DMS79 treated with DMSO at 0.1 percent for 48 hours (cell line): Measurements from ENCODE around the gene PARP2.
"Not testable (repeated sequence)": the region's sequence is repeated elsewhere in the genome, so short reads cannot be mapped to it uniquely, and the experiment has no call there.

Experiments
- DNase-seq: peaks from one replicate; lab custom pipeline; 2025; lab: John Stamatoyannopoulos, UW

PARP2 gene

DNA sequence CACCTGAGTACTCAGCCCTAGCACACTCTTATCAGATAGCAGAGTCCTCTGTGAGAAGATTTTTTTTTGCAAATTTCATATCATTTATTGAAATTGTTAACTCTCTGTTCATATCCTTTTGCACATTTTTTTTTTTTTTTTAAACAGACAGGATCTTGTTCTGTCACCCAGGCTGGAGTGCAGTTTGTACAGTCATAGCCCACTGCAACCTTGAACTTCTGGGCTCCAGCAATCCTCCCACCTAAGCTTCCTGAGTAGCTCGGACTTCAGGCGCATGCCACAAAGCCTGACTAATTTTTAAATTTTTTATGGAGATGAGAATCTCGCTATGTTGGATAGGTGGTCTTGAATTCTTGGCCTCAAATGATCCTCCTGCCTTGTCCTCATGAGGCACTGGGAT lies 4.3 kb downstream of the PARP2 start:
- DNase-seq: no peak

DNA sequence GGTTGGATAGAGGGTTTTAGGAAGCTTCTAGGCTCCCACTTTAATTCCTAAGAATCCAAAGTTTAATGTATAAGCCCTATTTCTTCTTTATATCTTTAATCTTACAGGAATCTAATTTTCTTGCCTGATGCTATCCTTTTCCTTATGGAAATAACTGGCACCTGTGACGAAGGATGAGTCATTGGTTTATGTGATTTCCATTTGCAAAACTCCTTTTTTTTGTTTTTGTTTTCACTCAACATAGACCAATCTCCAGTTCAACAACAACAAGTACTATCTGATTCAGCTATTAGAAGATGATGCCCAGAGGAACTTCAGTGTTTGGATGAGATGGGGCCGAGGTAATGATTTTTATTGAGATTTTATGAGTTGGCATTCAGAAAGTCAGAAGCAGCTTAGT lies 6.8 kb downstream of the PARP2 start:
- DNase-seq: no peak

DNA sequence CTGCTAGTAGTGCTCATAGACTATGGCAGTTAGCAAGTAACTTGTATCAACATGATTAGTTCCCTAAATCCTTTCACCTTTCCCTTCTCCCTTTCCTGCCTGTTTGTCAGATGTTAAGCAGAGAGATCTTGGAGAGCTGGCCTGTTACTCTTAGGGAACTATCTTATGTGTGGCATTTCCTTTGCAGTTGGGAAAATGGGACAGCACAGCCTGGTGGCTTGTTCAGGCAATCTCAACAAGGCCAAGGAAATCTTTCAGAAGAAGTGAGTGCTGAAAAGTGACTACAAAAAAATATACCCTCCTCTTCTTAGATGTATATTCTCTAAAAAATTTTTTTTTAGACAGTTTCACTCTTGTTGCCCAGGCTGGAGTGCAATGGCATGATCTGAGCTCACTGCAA lies 7.4 kb downstream of the PARP2 start:
- DNase-seq: no peak

DNA sequence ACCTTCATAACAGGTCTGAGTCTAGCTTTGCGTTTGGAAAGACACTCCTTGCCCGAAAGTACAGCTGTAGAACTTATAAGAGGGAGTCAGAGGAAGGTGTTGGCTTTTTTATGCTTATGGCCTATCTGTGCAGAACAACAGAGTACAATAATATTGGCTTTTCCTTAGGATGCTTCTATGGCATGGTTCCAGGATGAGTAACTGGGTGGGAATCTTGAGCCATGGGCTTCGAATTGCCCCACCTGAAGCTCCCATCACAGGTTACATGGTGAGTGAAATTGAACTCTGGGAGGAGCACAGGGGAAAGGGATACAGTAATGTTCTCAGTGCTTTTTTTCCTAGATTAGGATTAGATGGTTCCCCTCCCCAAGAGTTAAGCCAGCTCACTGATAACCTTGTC lies 13.0 kb downstream of the PARP2 start:
- no peak for DNase-seq

DNA sequence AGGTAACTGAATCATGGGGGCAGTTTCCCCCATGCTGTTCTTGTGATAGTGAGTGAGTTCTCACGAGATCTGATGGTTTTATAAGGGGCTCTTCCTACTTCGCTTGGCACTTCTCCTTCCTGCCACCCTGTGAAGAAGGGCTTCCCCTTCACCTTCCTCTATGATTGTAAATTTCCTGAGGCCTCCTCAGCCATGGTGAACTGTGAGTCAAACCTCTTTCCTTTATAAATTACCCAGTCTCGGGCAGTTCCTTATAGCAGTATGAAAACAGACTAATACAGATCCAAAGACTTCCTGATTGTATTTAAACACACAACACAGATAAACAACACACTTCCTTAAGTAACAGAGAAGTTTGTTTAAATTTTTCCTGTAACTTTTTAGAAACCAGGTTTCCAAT lies 15.0 kb downstream of the PARP2 start:
- DNase-seq: not testable (repeated sequence)

DNA sequence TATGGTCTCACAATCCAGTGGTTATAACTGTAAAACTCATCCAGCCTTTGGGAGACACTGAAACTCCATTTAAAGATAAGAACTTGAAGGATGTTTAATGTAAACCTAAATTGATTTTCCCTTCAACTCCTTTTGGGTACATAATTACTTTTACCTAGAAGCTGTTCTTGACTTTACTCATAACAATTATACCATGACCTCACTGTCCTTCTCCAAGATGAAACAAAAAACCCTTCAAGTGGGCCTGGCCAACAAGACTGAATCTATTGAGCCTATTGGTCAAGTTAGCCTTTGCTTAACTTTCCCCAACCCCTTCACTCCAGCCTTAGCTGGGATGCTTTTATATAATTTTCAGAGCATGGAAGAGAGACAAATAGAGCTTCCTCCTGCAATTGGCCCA lies 22.5 kb downstream of the PARP2 start:
- no peak for DNase-seq

DNA sequence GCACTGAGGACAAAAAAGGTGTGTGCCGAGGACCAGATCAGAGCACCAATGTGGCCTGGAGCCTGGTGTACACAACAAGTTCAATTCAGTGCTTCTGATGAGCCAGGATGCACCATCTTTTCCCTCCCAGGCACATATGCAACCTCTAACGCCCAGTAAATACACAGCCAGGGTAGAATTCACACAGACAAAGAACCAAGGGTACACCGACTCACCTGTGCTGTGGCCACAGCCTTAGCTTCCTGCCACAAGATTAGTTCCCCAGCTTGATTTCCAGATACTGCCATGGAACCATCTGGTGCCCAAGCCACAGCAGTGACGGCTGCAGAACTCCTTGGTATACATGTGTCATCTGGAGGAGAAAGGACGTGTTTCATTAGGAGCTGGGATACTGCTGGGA lies 29.4 kb downstream of the PARP2 start:
- no peak for DNase-seq

DNA sequence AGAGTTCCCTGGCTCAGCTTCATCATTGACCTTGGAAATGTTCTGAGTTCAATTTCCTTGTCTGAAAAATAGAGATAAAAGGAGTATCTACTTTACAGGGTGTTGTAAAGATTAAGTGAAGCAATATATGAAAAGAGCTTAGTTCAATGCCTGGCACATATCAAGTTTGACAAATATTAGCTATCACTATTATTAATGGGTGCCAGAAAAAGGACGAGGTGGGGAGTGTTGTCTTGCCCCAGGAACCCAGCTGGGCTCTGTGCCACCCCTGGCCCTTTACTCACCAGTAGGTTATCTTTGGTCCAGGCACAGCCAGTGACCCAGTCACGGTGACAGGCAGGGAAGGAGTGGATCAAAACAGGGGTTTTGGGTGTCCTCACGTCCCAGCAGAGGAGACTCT lies 32.0 kb downstream of the PARP2 start:
- DNase-seq: no peak

DNA sequence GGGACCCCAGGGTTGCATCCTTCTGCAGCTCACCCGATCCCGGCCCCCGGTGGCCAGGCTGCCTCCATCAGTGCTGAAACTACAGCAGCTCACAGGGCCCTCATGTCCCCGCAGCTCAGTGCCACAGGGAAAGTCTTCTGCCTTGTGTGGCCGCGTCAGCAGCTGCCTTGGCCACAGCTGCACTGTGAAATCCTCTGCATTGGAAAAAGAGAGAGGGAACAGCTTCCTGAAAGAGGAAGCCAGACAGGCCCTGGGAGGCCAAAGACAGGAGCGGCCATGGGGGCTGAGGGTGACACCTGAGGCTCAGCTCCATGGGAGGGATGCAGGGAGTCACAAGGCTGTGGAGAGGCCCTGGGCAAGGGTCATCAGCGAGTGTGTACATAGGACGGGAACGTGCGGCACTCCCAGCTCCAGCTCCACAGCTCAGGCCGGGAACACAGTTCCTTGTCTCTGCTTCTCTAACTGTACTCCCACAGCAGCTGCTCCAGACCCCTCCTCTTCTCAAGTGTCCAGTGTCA lies 32.7 kb downstream of the PARP2 start:
- no peak for DNase-seq

DNA sequence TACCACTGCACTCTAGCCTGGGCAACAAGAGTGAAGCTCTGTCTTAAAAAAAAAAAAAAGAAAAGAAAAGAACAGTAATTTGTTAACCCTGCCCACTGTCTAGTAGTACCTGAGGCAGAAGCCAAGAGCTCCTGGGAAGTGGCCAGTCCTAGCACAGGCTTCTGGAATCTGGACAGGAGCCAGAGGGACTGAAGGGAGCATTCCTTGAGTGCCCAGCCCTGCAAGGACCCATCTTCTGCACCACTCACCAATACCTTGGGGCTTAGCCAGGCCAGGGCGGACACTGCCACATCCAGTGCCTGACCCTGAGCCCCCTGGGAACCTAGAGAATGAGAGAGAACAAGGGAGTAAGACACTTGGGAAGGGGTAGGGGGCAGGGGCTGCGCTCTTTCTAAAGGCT lies 33.7 kb downstream of the PARP2 start:
- no peak for DNase-seq

DNA sequence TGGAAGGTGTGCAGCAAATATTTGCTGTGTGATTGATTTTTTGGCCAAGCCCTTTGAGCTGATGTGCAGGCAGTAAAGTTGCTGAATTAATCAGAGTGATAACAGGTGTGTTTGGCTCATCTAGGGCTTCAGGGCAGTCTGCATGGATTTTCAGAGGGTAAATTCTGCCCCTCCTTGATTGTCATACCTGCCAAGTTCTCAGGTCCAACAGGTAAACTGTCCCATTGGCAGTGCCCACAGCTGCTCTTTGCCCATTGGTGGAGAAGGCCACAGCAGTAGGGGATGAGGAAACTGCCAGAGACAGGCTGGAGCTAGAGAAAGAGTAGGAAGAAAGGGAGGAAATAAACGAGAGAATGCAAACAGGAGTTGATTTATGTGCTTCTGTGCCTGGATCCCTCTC lies 36.3 kb downstream of the PARP2 start:
- no peak for DNase-seq

DNA sequence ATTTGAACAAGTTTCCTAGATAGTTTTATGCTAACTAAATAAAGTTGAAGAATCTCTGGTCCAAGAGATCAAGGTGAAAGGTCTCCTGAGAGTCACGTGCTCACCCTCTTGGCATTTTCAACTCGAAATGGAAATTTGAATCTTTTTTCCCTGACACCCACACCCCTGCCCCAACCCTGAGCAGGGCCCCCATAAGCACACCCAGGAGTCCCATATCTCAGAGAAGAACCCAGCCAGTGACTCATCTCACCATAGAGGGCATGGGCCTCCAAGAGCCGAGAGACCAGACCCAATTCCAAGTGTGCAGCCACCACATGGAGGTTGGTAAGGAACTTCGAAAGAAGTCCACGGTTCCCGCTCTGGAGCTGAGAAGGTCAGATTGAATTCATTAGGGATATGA lies 37.2 kb downstream of the PARP2 start:
- no peak for DNase-seq

DNA sequence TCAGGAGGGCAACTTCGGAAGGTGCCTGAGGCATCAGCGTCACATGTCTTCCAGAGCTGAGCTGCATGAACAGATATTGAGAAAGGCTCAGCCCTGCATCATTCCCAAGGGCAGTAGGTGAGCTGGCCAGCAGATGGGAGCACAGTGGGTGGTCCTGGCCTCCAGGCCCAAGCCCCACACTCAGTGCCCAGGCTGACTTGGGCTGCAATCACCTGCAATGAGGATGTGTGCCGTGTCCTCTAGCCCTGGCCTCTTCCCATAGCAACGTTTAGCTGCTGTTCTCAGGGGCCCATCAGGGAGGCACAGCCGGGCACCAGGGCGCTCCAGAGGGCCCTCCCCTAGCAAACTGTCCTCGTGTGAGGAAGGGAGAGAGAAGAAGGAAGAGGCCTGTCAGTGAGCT lies 37.9 kb downstream of the PARP2 start:
- DNase-seq: no peak

DNA sequence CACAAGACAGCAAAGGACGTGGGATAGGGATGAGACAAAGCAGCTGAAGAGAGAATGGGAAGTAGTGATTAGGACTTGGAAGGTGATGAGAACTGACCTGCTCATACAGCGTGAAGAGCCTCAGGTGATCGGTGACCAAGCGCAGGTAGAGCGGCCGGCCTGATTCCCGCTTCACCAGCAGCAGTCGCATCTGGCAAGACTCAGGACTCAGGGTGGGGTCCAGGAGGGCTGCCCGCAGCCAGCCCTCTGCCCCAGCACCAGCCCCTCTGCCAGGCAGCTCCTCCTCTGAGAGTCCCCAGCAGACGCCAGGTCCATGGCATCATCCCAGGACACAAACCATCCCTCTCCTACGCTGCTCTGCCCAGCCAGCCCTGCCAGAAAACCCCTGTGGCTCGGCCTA lies 39.1 kb downstream of the PARP2 start:
- DNase-seq: no peak

DNA sequence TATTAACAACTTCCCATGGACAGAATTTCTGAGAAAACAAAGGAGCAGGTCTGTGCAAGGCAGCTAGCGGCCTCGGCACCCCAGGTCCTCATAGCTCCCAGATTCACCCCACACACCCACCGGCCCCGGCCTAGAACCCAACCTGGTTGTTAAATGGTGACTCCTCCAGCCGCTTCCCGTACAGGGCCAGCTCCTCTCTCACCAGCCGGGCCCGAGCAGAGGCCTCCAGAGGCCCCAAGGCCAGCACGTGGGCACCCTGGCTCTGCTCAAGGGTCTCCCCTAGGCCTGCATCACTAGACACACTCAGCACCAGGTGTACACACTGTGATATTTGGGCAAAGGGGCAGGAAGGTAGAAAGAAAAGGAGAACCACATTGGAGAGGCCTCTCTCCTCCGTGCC lies 39.6 kb downstream of the PARP2 start:
- DNase-seq: no peak

DNA sequence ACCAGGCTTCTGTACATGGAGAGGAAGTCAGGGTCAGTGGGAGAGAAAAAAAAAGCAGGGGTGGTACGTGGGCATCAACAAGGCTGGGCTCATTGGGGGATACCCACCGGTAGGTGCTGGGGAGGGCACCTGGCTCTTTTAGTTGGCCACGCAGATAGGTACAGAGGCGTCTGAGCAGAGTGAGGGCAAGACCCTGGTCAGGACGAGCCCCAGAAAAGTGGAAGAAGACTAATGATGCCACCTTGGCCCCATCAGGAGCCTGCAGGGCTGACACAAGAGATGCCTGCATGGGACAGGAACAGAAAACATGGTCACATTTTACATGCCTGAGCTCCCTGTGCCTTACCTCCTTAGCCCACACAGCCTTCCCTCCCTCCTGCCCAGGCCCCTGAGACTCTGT lies 40.2 kb downstream of the PARP2 start:
- DNase-seq: no peak

DNA sequence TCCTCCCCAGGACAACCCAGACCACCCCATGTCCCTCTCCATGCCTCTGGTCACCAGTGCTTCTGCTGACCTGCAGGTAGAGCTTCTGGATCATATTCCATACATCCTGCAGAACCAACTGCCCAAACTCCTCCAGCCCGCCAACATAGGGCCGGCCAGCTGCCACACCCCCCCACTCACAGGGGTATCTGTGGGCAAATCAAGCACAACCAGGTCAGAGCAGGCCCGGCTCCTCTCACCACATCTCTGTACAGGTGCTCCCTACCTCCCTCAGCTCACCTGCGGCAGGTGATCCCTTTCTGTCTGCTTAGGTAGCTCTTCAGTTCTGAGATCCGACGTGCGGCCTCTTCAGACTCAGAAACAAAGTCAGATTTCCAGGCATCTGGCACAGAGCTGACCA lies 40.9 kb downstream of the PARP2 start:
- no peak for DNase-seq

DNA sequence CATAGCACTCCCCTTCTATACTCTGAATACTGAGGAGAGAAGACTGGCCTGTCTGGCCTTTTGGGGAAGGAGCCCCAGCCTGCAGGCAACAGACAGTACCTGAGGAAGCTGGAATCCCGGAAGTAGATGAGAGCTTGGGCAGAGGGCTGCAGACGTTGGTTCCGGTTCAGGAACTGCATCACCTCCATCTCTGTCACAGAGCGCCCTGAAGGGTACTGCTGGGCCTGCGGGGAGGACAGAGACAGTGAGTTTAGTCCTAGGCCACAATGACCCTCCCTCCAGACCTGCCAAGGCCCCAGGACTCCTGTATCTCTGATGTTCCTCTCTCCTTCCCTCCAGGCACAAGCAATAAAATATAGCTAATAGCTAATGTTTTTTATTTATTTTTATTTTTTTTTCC lies 41.5 kb downstream of the PARP2 start:
- DNase-seq: no peak

DNA sequence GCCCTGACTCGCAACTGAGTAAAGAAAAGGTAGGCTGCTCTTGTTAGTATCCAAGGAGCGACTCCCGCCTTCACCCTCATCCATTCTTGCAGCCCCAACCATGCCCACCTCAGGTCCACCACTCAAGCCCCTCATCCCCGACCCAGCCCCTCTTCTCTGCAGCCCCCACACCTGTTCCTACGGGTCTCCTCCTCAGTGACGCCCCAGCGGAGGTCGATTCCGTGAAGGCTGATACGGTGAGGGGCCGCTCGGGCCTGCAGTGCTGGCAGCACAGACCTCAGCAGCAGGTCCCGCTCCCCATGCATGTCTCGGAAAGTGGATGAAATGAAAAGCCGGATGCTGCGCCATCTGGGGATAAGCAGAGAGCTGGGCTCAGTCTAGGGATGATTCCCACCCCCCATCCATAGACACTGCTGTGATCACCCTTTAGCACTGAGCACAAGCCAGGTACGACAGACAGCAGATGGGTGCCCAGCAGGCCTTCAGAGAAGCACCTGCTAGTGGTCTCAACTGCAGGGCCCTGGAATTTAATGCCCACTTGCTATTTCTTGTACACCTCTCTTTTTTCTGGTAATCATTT lies 42.9 kb downstream of the PARP2 start:
- no peak for DNase-seq

DNA sequence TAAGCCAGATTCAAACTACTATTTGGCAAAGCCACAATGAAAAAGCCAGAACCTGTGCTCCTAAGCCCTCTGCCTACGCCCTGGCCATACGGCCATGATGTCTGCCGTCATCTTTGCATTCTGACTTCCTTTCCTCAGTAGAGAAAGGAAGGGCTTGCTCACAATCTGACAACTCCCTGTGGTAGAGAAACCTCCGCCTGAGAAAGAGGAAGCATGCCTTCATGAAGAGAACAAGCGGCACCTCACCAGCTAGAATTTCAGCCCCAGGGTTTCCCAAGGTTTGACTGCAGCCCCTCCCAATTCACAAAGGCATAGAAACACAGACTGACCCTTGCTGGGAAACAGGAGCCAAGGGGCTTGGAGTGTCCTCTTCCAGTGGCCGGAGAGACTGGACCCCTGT lies 44.1 kb downstream of the PARP2 start:
- DNase-seq: no peak

DNA sequence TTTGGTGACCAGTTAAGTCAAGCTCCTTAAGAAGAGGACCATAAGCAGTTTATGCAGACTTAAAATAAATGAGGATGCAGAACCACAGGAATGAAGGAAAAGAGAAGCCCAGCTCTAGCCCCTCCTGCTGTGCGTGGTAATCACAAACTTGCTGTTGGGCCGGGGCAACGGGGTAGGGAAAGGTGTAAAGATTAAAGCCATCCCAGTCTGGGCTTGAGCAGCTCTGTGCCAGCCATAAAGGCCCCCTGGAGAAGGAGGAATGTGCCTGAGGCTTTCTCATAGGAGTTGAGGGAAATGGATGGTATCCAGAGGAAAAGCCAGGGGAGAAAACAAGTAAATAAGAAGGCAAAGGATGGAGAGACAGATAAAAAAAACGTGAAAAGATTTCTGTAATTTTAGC lies 44.7 kb downstream of the PARP2 start:
- no peak for DNase-seq

DNA sequence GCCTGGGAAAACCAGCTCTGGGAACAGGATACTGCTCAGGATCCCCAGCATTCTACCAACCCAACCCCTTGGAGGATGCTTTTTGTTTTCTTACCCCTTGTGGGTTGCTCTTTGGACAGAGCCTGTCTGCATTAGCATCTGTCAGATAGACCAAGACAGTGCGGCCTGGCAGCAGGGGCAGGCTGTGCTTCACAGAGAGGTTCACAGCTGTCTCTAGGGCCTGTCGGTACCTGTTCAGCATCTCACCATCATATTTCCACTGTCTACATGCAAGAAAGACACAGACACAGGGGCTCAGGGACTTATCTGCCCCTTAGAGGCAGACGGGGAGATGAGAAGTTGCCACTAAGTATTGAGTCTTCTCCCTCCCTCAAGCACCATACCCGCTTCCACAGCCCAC lies 48.1 kb downstream of the PARP2 start:
- DNase-seq: no peak

DNA sequence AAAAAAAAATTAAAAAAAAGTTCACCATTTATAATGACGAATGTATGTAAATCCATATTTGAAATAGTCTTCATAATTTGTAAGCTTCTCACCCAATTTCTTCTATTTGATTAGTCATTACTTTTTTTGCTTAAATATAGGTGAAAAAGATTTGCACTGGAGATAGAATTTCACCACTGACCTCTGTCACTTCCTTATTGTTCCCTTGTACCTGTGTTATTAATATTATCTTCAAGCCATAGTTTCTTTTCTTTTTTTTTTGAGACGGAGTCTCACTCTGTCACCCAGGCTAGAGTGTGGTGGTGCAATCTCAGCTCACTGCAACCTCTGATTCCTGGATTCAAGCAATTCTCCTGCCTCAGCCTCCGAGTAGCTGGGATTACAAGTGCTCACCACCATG lies 54.1 kb downstream of the PARP2 start:
- no peak for DNase-seq

DNA sequence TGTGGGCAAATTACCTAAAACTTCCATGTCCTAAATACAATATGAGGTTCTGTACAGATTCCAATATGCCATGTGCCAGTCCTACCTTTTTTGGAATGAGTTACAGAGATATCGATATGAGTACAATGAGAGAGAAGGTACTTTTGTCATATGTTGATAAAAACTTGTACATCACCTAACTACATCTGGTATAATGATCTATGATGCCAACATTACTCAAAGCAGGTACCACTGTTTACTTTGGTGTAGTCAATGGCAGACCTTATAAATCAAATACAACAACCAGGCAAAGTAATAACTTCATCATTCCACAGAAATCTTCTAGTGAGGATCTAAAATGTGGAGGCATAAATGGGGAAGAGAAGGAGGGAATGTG lies 57.1 kb downstream of the PARP2 start:
- no peak for DNase-seq
